CD4-positive, alpha-beta T cell treated with Interleukin-6 for 4 hours (primary cell): ENCODE data around the gene VPS13A.
"Not testable (repeated sequence)": the region's sequence is repeated elsewhere in the genome, so short reads cannot be mapped to it uniquely, and the experiment has no call there.

Source experiments
- DNase-seq: peaks from one replicate; pipeline ENCODE4 v3.0.0-alpha.2; 2020; ENCODE audit warnings: mixed read lengths

The VPS13A gene

DNA sequence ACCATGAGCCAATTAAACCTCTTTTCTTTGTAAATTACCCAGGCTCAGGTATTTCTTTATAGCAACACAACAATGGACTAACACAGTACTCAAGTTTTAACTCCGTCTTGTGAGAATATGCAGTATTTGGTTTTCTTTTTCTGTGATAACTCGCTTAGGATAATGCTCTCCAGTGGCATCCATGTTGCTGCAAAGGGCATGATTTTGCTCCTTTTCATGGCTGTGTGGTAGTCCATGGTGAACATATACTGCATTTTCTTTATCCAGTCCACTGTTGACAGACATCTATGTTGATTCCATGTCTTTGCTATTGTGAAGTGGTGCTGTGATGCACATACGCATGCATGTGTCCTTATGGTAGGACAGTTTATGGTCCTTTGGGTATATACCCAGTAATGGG is 10.9 kb downstream of the VPS13A start:
- no peak for DNase-seq

DNA sequence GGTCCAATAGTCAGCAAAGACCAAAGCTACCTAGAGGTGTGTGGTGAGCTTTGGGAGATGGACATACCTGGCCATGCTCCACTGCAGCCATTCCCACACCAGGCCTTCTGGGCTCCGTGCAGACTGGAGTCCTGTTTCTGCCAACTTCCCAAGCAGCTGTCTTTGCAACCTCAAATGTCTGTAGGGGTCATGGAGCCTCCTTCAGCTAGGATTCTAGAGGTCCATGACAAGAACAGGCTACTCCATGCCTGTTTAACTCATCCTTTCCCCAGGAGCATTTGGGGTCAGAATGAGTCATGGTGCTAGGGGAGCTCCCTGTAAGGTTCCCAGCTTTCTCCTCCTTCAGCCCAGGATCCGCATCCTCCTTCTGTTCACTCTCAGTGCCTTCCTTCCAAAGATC is 17.1 kb downstream of the VPS13A start:
- no peak for DNase-seq

DNA sequence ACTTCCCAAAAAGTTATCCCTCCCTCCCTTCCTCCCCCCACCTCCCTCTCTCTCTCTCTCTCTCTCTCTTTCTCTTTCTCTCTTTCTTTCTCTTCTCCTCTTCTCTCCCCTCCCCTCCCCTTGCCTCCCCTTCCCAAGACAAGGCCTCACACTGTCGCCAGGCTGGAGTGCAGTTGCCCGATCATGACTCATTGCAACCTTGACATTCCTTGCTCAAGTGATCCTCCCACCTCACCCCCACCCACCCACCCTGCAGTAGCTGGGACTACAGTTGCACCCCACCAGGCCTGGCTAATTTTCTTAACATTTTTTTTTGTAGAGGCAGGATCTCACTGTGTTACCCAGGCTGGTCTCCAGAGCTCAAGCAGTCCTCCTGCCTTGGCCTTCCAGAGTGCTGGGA is 32.8 kb downstream of the VPS13A start:
- no peak for DNase-seq

DNA sequence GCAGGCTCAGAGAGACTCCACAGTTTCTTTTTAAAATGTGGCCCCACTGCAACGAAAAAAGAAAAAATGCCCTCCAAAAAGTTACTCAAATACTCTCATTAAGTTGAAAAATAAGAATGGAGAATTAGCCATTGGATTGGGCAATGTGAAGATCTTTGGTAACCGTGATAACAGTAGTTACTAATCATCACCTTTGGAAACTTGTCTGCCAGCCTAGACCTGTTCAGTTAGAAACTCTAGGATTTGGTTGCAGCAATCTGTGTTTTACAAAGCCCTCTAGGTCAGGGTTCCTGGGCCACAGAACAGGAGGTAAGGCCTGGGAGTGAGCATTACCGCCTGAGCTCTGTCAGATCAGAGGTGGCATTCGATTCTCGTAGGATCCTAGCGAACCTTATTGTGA is 34.2 kb downstream of the VPS13A start:
- no peak for DNase-seq

DNA sequence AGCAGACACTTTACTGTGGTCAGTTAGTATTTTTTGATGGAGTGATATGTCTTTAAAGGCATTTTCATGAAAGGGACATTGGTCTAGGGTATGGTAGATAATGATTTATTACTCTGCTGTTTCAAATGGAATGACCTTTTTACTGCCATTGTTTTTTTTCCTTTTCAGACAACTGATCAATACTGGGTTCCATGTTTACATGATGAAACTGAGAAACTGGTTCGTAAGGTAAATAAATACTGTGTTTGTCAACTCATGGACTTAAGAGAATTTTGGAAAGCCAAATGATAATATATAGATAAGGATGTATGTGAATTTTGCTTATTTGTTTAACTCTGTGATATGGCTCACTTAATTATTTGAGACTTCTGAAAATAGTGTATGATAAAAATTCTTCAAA is 35.5 kb downstream of the VPS13A start:
- DNase-seq, result no peak

DNA sequence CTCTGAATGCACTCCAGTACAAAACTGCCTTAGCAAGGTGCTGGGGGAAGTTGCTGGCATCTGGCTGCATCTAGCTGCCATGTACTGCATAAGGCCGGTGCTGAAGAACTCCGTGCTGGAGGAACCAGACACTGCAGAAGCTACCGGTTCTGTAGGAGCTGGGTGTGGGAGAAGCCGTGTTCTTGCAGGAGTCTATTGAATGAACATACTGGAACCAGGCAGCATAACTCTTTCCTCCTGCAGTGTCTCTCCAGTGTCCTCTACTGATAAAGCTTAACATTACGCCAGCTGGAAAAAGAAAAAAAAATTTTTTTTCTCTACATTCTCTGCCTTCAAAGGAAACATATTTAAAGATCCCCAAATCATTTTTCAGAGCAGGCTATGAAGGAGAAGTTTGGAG is 38.5 kb downstream of the VPS13A start:
- no peak for DNase-seq

DNA sequence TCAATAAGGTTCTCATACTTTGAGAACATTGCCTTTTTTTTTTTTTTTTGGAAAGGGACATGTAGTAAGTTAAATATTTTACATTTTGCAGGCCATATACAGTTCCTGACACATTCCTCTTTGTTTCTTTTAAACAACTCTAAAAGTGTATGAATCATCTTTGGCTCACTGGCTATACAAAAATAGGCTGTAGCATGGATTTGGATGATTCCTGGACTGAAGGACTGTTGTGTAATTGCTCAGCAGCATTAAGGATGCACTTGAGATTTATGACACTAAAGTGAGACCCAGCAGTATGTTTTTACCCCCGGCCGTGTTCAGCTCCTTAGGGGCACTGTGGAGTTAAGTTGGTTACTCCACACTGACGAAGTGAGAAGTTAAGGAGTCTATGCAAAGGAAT is 41.3 kb downstream of the VPS13A start:
- DNase-seq, result no peak

DNA sequence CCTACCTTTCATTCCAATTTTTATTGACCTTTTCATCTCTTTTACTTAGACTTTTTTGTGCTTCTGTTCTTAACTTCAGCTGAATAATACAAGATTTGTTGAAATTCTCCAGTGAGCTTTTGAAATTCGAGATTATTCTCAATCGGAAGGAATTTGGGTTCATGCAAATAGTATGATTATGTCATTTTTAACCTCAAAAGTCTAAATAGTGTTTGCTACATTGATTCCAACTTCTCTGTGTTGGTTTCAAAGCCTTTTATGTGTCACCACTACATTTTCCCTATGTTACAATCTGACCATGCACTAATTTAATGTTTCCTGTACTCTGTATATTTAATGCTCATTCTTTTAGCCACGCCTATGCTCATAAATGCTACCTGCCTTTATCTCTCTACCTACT is 44.1 kb downstream of the VPS13A start:
- no peak for DNase-seq

DNA sequence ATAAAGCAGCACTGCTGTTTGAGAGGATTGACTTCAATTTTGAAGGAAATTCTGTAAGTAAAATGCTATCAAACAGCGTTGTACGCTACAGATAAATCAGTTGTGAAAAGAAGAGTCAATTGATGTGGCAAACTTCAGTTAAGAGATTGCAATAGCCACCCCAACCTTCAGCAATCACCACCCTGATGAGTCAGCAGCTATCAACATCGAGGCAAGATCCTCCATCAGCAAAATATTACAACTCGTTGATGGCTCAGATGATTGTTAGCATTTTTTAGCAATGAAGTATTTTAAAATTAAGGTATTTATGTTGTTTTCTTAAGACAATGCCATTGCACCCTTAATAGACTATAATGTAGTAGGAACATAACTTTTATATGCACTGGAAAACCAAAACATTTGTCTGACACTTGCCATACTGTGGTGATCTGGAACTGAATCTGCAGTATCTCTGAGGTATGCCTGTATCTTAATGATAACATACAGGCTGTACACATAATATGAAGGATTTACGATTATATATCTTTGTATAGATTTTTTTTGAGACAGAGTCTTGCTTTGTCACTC is 47.5 kb downstream of the VPS13A start:
- no peak for DNase-seq

DNA sequence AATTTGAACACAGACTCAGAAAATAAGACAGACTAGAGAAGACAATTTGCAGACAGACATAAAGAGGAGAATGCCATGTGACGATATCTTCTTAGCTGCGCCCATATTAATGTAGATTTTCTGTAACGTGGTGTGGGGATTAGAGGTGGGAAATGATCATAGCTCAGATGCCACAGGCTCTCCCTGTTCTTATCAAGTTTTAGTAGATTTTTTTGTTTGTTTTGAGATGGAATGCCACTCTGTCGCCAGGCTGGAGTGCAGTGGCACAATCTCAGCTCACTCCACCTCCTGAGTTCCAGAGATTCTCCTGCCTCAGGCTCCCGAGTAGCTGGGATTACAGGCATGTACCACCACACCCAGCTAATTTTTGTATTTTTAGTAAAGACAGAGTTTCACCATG is 59.4 kb downstream of the VPS13A start:
- DNase-seq, result no peak

DNA sequence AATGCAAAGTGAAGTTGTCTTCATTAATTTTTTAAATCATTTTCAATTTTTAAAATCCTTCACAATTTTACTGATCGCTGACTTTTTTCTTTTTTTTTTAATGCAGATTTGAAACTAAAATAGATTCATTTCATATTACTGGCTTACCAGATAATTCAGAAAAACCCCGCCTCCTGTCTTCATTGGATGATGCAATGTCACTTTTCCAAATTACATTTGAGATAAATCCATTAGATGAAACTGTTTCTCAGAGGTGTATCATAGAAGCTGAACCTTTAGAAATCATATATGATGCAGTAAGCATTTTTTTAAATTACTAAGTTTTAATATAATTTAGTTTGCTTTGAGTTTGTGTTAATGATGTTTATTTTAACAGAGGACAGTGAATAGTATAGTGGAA is 60.6 kb downstream of the VPS13A start:
- DNase-seq, result no peak

DNA sequence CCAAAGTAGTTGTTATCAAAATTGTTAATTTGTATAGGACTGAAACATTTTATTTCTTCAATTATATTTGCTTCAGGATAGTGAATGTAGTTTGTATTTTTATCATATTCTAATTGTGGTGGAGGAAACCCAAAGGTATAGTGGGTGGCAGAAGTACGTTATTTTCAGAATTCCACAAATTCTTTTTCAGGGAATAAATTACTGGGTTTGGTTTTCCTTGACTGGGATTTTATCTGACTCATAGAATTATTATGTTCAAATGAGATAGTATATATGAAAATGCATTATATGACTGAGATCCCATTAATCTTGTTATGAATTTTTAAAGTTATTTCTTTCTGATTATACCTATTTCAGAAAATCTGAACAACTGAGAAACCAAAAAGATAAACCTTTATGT is 73.7 kb downstream of the VPS13A start:
- DNase-seq, result no peak

DNA sequence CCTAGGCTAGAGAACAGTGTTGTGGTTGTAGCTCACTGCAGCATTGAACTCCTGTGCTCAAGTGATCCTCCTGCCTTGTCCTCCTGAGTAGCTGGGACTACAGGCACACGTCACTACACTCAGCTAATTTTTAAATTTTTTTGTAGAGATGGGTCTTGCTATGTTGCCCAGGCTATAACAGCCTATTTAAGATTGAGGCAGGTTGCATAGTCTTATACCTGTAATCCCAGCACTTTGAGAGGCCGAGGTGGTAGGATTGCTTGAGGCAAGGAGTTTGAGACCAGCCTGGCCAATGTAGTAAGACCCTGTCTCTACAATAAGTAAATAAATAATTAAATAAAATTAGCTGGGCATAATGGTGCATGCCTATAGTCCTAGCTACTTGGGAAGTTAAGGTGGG is 79.9 kb downstream of the VPS13A start:
- DNase-seq, result no peak

DNA sequence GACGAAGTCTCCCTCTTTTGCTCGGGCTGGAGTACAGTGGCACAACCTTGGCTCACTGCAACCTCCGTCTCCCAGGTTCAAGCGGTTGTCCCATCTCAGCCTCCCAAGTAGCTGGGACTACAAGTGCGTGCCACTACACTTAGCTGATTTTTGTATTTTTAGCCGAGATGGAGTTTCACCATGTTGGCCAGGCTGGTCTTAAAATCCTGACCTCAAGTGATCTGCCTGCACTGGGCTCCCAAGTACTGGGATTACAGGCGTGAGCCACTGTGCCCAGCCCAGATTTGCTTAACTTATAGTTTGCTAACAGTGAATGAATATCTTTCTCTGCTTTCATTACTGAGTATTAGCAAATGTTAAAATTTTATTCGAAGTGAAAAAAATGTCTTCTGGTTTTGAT is 84.3 kb downstream of the VPS13A start:
- DNase-seq, result no peak

DNA sequence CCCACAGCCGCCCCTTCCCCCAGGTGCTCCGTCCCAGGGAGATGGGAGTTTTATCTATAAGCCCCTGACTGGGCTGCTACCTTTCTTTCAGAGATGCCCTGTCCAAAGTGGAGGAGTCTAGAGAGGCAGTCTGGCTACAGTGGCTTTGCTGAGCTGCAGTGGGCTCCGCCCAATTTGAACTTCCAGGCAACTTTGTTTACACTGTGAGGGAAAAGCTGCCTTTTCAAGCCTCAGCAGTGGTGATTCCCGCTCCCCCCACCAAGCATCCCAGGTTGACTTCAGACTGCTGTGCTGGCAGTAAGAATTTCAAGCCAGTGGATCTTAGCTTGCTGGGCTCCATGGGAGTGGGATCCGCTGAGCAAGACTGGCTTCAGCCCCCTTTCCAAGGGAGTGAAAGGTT is 90.4 kb downstream of the VPS13A start:
- not testable (repeated sequence) for DNase-seq

DNA sequence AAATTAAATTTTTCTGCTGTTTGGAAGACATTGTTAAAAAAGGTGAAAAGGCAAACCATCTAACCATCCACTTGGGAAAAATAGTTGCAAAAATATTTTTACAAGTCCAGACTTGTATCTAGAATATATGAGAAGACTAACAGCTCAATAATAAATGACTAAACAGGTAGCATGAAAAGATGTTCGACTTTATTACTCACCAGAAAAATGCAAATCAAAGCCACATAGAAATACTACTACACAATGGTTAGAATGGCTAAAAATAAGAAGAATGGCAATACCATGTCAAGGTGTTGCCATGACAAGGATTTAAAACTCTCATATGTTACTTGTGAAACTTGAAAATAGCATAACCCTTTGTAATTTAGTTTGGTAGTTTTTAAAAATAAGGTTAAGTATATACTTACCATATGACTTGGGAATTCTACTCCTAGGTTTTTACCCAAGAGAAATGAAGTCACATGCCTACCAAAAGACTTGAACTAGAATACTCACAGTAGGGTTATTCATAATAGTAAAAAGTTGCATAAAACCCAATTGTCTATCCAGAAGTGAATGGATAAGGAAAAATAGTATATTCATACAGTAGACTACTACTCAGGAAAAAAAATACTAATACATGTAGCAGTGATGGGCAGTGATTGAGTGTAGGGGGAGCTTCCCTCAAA is 93.8 kb downstream of the VPS13A start:
- DNase-seq, result no peak

DNA sequence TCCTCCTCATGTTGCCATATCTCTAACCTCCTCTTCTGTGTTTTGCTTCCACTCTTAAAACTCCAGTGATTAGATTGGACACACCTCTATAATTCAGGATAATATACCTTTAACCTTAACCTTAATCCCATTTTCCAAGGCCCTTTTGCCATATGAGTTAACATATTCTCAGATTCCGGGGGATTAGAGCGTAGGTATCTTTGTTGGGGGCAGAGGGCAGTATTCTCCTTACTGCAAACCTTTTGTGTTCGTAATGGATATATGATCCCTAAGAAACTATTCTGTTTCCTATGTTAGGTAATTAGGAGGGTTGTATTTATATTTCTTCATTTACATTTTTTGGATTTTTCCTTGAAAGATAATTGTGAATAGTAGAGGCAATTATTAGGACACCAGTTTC is 99.5 kb downstream of the VPS13A start:
- DNase-seq, result no peak

DNA sequence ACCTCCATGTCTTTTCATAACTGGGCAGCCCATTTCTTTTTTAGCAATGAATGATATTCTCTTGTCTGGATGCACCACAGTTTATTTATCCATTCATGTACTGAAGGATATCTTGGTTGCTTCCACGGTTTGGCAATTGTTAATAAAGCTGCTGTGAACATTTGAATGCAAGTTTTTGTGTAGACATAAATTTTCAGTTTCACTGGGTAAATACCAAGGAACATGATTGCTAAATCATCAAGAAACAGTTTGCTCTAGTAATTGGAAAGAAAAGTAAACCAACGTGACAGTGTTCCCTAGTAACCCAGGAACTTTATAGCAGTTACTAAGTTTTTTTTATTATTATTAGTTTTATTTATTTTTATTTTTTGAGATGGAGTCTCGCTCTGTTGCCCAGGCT is 100.4 kb downstream of the VPS13A start:
- no peak for DNase-seq

DNA sequence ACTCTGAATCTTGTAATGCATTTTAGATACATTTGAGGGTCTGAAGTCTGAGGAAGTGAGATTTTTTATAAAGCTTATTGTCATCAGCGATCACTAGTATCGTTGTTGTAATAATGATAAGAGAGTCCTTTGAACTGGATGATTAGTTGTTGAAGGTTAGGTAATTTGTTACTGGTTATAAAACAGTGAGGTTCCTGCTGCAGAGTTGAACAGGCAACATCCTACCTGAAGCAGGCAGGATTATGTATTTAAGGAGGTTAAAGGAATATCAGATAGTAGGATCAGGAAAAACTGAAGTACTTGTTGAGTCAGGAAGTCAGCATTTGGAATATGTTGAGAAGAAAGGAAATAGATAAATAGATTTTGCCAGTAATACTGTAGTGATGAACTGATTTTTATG is 106.7 kb downstream of the VPS13A start:
- no peak for DNase-seq

DNA sequence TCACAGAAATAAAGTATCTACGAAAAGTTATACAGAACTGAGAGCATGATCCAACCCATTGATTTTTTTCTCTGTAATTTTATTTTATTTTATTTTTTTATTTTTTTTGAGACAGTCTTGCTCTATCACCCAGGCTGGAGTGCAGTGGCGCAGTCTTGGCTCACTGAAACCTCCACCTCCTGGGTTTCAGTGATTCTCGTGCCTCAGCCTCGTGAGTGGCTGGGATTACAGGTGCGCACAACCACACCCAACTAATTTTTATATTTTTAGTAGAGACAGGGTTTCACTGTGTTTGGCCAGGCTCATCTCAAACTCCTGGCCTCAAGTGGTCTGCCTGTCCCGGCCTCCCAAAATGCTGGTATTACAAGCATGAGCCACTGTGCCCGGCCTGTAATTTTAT is 107.3 kb downstream of the VPS13A start:
- no peak for DNase-seq

DNA sequence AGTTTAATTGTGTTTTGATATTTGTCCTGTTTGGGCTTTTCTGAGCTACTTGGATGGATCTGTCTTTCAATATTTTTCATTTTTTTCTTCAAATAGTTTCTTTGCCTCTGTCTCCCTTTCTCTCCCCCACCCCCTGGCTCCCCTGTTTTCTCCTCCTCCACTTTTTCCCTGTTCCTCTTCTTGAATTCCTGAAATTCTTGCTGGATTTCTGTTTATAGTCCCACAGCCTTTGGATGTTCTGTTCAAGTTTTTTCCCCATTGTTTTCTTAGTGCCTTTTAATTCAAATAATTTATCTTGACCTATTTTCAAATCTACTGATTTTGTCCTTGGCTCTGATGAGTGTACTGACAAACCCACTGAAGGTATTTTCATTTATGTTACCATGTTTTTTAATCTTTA is 113.0 kb downstream of the VPS13A start:
- DNase-seq, result no peak

DNA sequence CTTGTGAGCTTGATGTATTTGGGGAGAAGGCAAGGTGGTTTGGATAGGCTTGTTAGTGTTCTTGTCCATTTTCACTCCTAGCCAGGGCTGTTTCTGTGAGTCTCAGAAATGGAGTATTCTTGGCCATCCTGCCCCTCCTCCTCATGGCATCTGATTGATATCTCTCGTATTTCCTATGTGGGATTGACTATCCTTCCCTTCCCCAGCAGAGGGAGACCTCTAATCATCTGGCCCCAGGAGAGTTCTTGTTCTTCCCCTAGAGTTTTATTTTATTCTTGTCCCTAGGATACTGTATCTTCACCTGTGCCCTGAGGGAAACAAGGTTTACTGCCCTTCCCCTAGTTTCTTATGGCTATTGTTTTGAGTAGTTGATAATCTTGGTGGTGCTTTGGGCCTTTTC is 114.4 kb downstream of the VPS13A start:
- no peak for DNase-seq

DNA sequence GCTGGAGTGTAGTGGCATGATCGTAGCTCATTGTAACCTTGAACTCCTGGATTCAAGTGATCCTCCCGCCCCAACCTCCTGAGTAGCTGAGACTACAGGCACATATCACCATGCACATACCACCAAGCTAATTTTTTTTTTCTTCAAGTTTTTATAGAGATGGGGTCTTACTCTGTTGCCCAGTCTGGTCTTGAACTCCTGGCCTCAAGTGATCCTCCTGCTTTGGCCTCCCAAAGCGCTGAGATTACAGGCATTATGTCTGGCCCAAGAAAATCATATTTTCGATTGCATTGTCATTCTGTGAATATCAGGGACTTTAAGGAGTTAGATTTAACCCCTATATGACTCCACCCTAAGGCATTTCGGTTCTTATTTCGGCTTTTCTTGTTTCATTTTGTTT is 116.6 kb downstream of the VPS13A start:
- no peak for DNase-seq

DNA sequence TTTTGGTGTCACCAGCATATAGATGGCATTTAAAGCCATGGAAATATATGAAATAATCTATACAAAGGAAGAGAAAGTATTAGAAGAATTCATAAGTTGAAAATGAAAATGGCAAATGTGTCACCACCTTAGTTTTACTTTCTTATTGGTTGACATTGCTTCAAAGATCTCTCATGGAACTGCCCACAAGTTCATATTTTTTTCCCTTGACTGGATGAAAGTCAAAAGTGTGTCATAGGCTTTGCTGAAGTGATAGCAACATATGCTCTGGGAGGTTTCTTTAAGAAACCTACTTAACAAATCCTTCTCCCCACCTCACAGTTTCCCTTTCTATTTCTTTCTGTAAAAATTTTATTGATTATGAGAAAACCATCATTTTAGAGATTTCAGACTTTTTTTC is 127.2 kb downstream of the VPS13A start:
- DNase-seq, result no peak

DNA sequence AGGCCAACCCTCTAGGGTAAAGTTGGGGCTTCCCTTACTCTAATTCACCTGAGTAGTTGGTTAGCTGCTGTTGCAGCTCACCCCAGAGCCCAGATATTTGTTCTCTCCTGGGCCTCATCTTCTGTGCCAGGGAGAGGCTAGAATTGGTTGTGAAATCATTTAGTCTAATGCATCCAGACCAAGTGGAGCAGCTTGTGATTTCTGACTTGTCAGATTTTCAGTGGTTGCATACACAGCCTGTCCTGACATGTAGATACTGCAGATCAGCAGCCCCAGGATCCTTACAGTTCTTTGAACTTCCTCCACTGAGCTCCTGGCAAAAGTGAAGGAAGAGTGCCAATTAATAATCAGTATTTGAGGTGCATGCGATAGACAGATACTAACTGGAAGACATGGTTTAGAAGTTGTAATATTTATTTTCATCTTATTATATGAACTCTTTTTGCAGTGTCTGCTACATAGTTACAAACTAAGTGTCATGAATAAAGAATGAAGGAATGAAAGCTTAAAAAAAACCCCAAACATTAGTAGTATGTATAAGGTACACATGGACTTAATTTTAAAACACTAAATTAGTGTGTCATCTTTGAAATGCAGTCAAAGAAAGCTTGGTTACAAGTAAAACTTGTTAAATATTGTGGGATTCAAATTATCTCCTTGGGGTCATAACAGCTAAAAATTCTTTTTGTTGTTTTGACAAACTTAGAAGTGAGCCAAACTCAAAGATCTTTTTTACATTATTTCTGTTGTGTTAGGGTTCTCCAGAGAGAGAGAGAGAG is 128.5 kb downstream of the VPS13A start:
- DNase-seq, result no peak
